ENCODE data around the gene KRTAP10-4.
"Not testable (repeated sequence)": the region's sequence is repeated elsewhere in the genome, so short reads cannot be mapped to it uniquely, and the experiment has no call there.

Gene KRTAP10-4

DNA sequence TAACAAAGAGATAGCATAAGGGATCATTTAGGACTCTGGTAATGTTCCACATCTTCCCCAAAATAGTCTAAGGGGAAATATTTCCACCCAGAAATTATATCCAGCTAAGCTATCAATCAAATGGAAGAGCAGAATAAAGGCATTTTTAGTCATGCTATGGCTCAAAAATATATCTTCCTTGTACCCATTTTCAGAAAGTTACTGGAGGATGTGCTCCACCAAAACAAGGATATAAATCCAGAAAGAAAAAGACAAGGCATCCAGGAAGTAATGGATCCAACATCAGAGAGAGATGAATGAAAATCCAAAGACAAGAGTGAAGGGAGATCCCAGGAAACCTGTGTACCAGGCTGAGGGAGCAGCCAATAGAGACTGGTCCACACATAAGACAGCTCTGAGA is 35.7 kb downstream of the KRTAP10-4 start:
- Histone ChIP-seq H3K27ac (ENCODE audit: low read depth, low read length) (no peak overlapping the region), H3K9ac (ENCODE audit: low read depth, low read length) (no peak overlapping the region), H3K27me3 (ENCODE audit: control insufficient read depth, insufficient read depth, low read length) (no peaks in the 10 kb centered on the region), H3K4me1 (ENCODE audit: control insufficient read depth, insufficient read depth, low read length) (no peaks in the 10 kb centered on the region), H3K4me3 (ENCODE audit: low read depth, low read length) (no peak overlapping the region), H3K9me3 (ENCODE audit: control insufficient read depth, insufficient read depth, low read length) (peaks cover 12% of the 10 kb centered on the region; the same call in 1 of the 2 replicates), H3K36me3 (ENCODE audit: control insufficient read depth, insufficient read depth, low read length) (no peaks in the 10 kb centered on the region)

DNA sequence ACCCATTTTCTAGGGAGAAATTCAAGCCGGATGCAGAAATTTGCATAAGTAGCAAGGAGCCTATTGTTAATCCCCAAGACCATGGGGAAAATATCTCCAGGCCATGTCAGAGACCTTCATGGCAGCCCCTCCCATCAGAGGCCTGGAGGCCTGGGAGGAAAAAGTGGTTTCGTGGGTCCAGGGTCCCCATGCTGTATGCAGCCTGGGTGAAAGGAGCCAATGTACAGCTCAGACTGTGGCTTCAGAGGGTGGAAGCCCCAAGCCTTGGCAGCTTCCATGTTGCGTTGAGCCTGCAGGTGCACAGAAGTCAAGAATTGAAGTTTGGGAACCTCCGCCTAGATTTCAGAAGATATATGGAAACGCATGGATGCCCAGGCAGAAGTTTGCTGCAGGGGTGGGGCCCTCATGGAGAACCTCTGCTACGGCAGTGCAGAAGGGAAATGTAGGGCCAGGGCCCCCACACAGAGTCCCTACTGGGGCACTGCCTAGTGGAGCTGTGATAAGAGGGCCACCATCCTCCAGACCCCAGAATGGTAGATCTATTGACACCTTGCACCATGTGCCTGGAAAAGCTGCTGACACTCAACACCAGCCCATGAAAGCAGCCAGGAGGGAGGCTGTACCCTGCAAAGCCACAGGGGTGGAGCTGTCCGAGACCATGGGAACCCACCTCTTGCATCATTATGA is 36.8 kb downstream of the KRTAP10-4 start:
- not testable (repeated sequence) for H3K4me3 ChIP-seq (ENCODE audit: low read depth, low read length); H3K27ac ChIP-seq (ENCODE audit: low read depth, low read length); H3K9ac ChIP-seq (ENCODE audit: low read depth, low read length); H3K4me1 ChIP-seq (ENCODE audit: control insufficient read depth, insufficient read depth, low read length); H3K27me3 ChIP-seq (ENCODE audit: control insufficient read depth, insufficient read depth, low read length); H3K36me3 ChIP-seq (ENCODE audit: control insufficient read depth, insufficient read depth, low read length)
- H3K9me3 ChIP-seq (ENCODE audit: control insufficient read depth, insufficient read depth, low read length) = peaks cover 12% of the 10 kb centered on the region; the same call in 1 of the 2 replicates

DNA sequence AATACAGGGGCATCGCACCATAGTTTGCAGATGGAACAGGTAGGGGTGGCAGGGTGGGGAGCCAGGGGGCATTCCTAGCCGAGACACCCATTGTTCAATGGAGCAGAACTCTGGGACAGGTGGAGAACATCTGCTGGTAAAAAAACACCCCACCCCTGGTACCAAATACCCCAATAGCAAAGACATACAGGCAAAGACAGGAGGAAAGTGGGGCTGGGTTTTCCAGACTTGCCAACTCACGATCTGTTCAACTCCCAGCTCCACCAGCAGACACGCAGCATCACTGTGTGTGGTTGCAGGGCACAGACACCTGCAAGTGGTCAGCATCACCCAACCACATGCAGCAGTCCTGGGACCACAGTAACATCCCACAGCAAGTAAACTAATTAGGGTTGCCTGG is 38.0 kb downstream of the KRTAP10-4 start:
- H3K9ac ChIP-seq (ENCODE audit: low read depth, low read length) = no peak overlapping the region

DNA sequence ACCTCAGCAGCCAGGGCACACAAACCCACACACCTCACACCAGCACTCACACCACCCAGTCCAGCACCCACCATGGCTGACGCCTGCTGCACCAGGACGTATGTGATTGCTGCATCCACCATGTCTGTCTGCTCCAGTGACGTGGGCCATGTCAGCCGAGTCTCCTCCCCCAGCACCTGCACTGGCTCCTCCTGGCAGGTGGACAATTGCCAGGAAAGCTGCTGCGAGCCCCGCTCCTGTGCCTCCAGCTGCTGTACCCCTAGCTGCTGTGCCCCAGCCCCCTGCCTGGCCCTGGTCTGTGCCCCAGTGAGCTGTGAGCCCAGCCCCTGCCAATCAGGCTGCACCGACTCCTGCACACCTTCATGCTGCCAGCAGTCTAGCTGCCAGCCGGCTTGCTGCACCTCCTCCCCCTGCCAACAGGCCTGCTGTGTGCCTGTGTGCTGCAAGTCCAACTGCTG is 38.5 kb downstream of the KRTAP10-4 start, which contains the start of gene KRTAP10-8:
Gene KRTAP10-8, plus strand, starts transcription at position 51 of the 458 bp plus-strand sequence. Its CDS starts 22 bp downstream, at position 73.
- H3K9me3 ChIP-seq (ENCODE audit: control insufficient read depth, insufficient read depth, low read length) = peaks cover 12% of the 10 kb centered on the region; the same call in 1 of the 2 replicates
- no peaks in the 10 kb centered on the region; the same call in 1 of the 2 replicates for H3K4me1 ChIP-seq (ENCODE audit: control insufficient read depth, insufficient read depth, low read length)
- H3K27ac ChIP-seq (ENCODE audit: low read depth, low read length) = no peak within 1 kb of the TSS
- no peak within 1 kb of the TSS for H3K4me3 ChIP-seq (ENCODE audit: low read depth, low read length)
- no peaks in the 10 kb centered on the region for H3K36me3 ChIP-seq (ENCODE audit: control insufficient read depth, insufficient read depth, low read length)
- no peaks in the 10 kb centered on the region for H3K27me3 ChIP-seq (ENCODE audit: control insufficient read depth, insufficient read depth, low read length)
- H3K9ac ChIP-seq (ENCODE audit: low read depth, low read length) = no peak within 1 kb of the TSS

More for the DNA sequence above, 38.0 kb downstream of the KRTAP10-4 start:
- Histone ChIP-seq H3K4me3 (ENCODE audit: low read depth, low read length) (no peak overlapping the region), H3K9me3 (ENCODE audit: control insufficient read depth, insufficient read depth, low read length) (peaks cover 12% of the 10 kb centered on the region; the same call in 1 of the 2 replicates), H3K4me1 (ENCODE audit: control insufficient read depth, insufficient read depth, low read length) (no peaks in the 10 kb centered on the region; the same call in 1 of the 2 replicates), H3K36me3 (ENCODE audit: control insufficient read depth, insufficient read depth, low read length) (no peaks in the 10 kb centered on the region), H3K27me3 (ENCODE audit: control insufficient read depth, insufficient read depth, low read length) (no peaks in the 10 kb centered on the region), H3K27ac (ENCODE audit: low read depth, low read length) (no peak overlapping the region)

DNA sequence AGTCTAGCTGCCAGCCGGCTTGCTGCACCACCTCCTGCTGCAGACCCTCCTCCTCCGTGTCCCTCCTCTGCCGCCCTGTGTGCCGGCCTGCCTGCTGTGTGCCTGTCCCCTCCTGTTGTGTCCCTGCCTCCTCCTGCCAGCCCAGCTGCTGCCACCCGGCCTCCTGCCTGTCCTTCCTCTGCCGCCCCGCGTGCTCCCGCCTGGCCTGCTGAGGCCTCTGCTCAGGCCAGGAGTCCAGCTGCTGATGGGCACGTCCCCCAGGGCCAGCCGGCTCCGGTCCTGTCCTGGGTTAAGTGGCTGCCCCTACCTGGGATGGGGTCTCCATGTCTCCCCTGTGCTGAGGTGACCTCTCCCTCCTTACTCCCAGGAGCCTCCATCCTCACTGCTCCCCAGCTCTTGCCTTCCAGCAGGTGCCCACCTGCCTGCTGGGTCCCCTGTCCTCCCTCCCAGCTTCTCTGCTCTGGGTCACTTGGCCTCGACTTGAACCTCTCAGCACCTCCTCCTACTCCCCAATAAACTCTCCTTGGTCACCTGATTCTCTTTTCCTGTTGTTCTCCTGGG is 39.2 kb downstream of the KRTAP10-4 start:
- H3K27me3 ChIP-seq (ENCODE audit: control insufficient read depth, insufficient read depth, low read length) = no peaks in the 10 kb centered on the region
- H3K4me1 ChIP-seq (ENCODE audit: control insufficient read depth, insufficient read depth, low read length) = no peaks in the 10 kb centered on the region; the same call in 1 of the 2 replicates
- H3K36me3 ChIP-seq (ENCODE audit: control insufficient read depth, insufficient read depth, low read length) = no peaks in the 10 kb centered on the region
- no peak overlapping the region for H3K27ac ChIP-seq (ENCODE audit: low read depth, low read length)
- no peak overlapping the region for H3K4me3 ChIP-seq (ENCODE audit: low read depth, low read length)
- H3K9me3 ChIP-seq (ENCODE audit: control insufficient read depth, insufficient read depth, low read length) = peaks cover 12% of the 10 kb centered on the region; the same call in 1 of the 2 replicates
- no peak overlapping the region for H3K9ac ChIP-seq (ENCODE audit: low read depth, low read length)

DNA sequence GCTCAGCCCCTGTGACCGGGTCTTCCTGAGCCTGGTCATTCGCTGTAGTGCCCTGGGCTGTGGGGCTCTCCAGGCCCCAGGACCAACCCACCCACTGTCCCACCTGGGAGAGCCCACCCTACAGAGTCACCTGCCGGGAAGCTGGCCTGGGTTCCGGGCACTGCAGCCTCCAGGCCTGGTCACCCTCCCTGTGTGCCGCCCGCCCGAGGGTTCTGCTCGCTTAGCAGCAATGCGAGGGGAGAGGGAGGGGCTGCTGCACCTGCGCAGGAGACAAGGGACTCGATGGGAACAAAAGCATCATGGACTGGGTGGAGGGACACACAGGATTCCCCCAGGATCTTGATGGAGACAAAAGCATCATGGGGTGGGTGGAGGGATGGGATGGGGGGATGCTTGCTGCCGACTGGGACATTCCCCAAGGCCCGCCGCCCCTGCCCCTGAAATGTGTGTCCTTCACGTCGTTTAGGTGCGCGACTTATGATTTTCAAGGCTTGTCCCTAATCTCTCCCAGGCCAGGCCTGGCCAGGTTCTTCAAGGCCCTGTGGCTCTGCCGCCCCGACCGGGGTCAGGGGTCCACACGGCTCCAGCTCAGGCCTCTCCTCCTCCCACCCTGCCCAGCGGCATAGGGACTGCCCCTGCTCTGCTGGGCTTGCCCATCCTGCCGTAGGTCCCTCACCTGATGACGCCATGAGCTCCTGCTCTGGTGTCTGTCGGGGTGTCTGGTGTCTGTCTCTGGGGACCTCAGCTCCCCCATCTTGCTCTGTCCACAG is 40.0 kb downstream of the KRTAP10-4 start:
- Histone ChIP-seq H3K27ac (ENCODE audit: low read depth, low read length) (no peak overlapping the region), H3K27me3 (ENCODE audit: control insufficient read depth, insufficient read depth, low read length) (no peaks in the 10 kb centered on the region)

DNA sequence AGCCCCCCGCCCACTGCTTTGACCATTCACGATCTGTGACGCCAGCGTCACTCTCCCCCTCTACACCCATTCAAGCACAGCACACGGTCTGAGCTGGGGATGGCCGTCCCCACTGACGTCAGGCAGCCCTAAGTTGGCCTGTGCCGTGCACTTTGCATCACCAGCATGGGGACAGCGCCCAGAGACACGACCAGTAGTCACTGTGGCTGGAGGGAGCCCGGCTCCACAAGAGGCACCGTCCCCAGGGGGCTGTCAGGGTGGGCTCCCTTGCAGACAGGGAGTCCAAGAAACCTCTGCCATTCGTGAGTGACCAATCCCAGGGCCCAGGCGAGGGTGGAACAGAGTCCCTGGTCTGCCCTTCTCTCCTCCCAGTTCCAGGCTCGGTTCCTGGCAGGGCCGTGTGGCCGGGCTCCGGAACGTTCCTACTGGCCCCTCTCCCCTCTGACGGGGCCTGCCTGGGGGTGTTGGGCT is 40.7 kb downstream of the KRTAP10-4 start:
- no peak overlapping the region for H3K27ac ChIP-seq (ENCODE audit: low read depth, low read length)
- H3K4me1 ChIP-seq (ENCODE audit: control insufficient read depth, insufficient read depth, low read length) = no peaks in the 10 kb centered on the region; the same call in 1 of the 2 replicates
- H3K4me3 ChIP-seq (ENCODE audit: low read depth, low read length) = no peak overlapping the region
- no peak overlapping the region for H3K9ac ChIP-seq (ENCODE audit: low read depth, low read length)
- H3K27me3 ChIP-seq (ENCODE audit: control insufficient read depth, insufficient read depth, low read length) = no peaks in the 10 kb centered on the region
- H3K36me3 ChIP-seq (ENCODE audit: control insufficient read depth, insufficient read depth, low read length) = no peaks in the 10 kb centered on the region
- peaks cover 12% of the 10 kb centered on the region; the same call in 1 of the 2 replicates for H3K9me3 ChIP-seq (ENCODE audit: control insufficient read depth, insufficient read depth, low read length)

More for the DNA sequence above, 40.0 kb downstream of the KRTAP10-4 start:
- H3K9me3 ChIP-seq (ENCODE audit: control insufficient read depth, insufficient read depth, low read length) = peaks cover 12% of the 10 kb centered on the region; the same call in 1 of the 2 replicates
- no peak overlapping the region for H3K4me3 ChIP-seq (ENCODE audit: low read depth, low read length)
- no peak overlapping the region for H3K9ac ChIP-seq (ENCODE audit: low read depth, low read length)
- H3K4me1 ChIP-seq (ENCODE audit: control insufficient read depth, insufficient read depth, low read length) = no peaks in the 10 kb centered on the region; the same call in 1 of the 2 replicates
- no peaks in the 10 kb centered on the region for H3K36me3 ChIP-seq (ENCODE audit: control insufficient read depth, insufficient read depth, low read length)

DNA sequence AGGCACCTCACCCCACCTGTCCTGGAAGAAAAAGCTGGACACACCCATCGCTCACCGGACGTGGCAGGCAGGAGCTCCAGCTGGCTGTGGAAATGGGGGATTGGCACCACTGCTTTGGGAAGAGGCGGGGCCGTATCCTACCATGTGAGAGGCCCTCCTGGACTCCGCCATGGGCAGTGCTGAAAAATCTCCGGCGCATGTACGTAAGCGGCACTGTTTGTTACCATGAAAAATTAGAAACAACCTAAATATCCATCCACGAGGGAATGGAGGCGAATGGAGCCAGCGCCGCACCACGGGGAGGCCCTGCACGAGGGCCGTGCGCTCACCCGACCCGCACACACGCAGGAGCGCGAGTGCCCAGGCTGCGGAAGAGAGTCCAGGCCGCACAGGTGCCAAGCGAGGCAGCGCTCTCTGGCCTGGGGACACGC is 41.4 kb downstream of the KRTAP10-4 start:
- H3K4me3 ChIP-seq (ENCODE audit: low read depth, low read length) = no peak overlapping the region
- peaks cover 13% of the 10 kb centered on the region for H3K9me3 ChIP-seq (ENCODE audit: control insufficient read depth, insufficient read depth, low read length)
- H3K27me3 ChIP-seq (ENCODE audit: control insufficient read depth, insufficient read depth, low read length) = no peaks in the 10 kb centered on the region
- no peaks in the 10 kb centered on the region for H3K36me3 ChIP-seq (ENCODE audit: control insufficient read depth, insufficient read depth, low read length)
- H3K4me1 ChIP-seq (ENCODE audit: control insufficient read depth, insufficient read depth, low read length) = no peaks in the 10 kb centered on the region; the same call in 1 of the 2 replicates
- H3K27ac ChIP-seq (ENCODE audit: low read depth, low read length) = no peak overlapping the region
- H3K9ac ChIP-seq (ENCODE audit: low read depth, low read length) = no peak overlapping the region

DNA sequence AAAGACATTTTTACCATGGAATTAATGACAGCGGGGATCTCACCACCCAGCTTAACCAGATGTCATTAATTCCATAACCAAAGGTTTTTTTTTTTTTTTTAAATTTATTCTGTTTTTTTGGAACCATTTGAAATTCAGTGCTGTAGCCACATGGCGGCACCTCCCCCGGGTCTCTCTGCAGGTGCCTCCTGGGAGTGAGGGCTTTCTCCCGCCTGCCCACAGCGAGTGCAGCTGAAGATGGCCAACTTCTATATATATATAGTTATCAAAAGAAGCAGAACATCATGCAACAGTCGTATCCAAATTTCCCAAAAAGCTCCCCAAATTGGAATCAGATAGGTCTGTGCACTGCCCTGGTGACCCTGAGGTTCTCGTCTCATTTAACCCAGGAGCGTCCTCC is 41.9 kb downstream of the KRTAP10-4 start:
- H3K4me3 ChIP-seq (ENCODE audit: low read depth, low read length) = no peak overlapping the region
- H3K27me3 ChIP-seq (ENCODE audit: control insufficient read depth, insufficient read depth, low read length) = no peaks in the 10 kb centered on the region
- H3K9ac ChIP-seq (ENCODE audit: low read depth, low read length) = no peak overlapping the region
- no peak overlapping the region for H3K27ac ChIP-seq (ENCODE audit: low read depth, low read length)
- H3K36me3 ChIP-seq (ENCODE audit: control insufficient read depth, insufficient read depth, low read length) = no peaks in the 10 kb centered on the region
- no peaks in the 10 kb centered on the region; the same call in 1 of the 2 replicates for H3K4me1 ChIP-seq (ENCODE audit: control insufficient read depth, insufficient read depth, low read length)
- peaks cover 11% of the 10 kb centered on the region for H3K9me3 ChIP-seq (ENCODE audit: control insufficient read depth, insufficient read depth, low read length)

DNA sequence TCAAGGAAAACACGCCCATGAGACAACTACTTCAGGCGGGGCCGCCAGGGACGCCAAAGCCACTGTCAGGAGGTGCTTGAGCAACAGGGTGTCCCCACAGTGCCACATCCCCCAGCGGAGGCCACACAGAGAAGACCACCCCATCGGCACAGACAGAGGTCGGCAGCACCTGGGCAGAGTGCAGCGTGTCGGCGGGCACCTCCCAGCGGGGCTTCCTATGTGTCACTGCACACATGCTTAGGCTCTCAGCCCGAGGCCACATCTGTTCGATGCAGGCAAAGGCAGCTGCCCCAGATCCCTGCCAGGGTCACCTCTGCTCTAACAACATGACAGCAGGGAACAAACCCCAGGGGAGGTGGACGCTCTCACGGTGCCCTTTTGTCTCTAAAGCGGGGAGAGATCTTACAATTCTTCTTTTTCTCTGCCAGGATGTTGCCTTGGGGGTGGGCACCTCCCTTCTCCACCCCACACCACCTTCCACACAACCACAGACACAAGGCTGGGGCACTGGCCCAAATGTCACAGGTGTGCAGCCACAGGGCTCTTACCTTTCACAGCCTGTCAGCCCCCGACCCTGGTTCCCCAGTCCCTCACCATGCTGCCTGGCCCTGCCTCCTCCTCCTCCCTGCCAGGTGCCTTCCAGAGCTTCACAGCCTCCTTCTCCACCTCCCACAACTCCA is 42.5 kb downstream of the KRTAP10-4 start:
- Histone ChIP-seq H3K36me3 (ENCODE audit: control insufficient read depth, insufficient read depth, low read length) (no peaks in the 10 kb centered on the region), H3K9ac (ENCODE audit: low read depth, low read length) (no peak overlapping the region), H3K4me3 (ENCODE audit: low read depth, low read length) (no peak overlapping the region), H3K27ac (ENCODE audit: low read depth, low read length) (no peak overlapping the region), H3K4me1 (ENCODE audit: control insufficient read depth, insufficient read depth, low read length) (no peaks in the 10 kb centered on the region; the same call in 1 of the 2 replicates), H3K27me3 (ENCODE audit: control insufficient read depth, insufficient read depth, low read length) (no peaks in the 10 kb centered on the region), H3K9me3 (ENCODE audit: control insufficient read depth, insufficient read depth, low read length) (peaks cover 11% of the 10 kb centered on the region)

Measured in HUES48 (cell line).